ENCODE data around the gene PDGFC. TPM values are rescaled to one million over a fixed set of nuclear protein-coding genes. Genes with fewer than 3 reads are reported as not detected.

The PDGFC gene
- total RNA-seq, 2 donors from 2014 or later, result 3.9 to 8.3 TPM

GRCh38 chr4:156885374-156885773 lies 86.2 kb downstream of the PDGFC start:
- intact Hi-C loops (cut with DNase I), result no loop called here
- H3K27me3 ChIP-seq, result no peaks in the 10 kb centered on the region
- no peak overlapping the region for H3K9ac ChIP-seq (ENCODE audit: low read depth in 2 of 2, low read length in 2 of 2)
- H3K9me3 ChIP-seq, result no peaks in the 10 kb centered on the region
- no peaks in the 10 kb centered on the region for H3K36me3 ChIP-seq
- H3K4me1 ChIP-seq, result no peaks in the 10 kb centered on the region
- H3K4me3 ChIP-seq, result no peak overlapping the region
- no peak for TF ChIP-seq CTCF (IDR thresholded peaks at IDR 0.05)
- no peak overlapping the region for H3K27ac ChIP-seq
- no peak for DNase-seq

- TF ChIP-seq CTCF (IDR thresholded peaks at IDR 0.05), result no peak
- H3K4me3 ChIP-seq, result no peak overlapping the region
- intact Hi-C loops (cut with DNase I), result no loop called here
Measured at GRCh38 chr4:156884183-156884582, 87.4 kb downstream of the PDGFC start.

GRCh38 chr4:156875704-156876103 lies 95.9 kb downstream of the PDGFC start:
- intact Hi-C loops (cut with DNase I), result no loop called here
- Histone ChIP-seq H3K27ac (no peak overlapping the region), H3K27me3 (no peaks in the 10 kb centered on the region), H3K4me3 (no peak overlapping the region), H3K4me1 (no peaks in the 10 kb centered on the region), H3K9me3 (no peaks in the 10 kb centered on the region), H3K36me3 (no peaks in the 10 kb centered on the region), H3K9ac (ENCODE audit: low read depth in 2 of 2, low read length in 2 of 2) (no peak overlapping the region)
- no peak for TF ChIP-seq CTCF (IDR thresholded peaks at IDR 0.05)
- DNase-seq, result no peak

More at GRCh38 chr4:156884183-156884582, 87.4 kb downstream of the PDGFC start:
- H3K27me3 ChIP-seq, result no peaks in the 10 kb centered on the region
- DNase-seq, result no peak
- H3K4me1 ChIP-seq, result no peaks in the 10 kb centered on the region
- H3K9me3 ChIP-seq, result no peaks in the 10 kb centered on the region
- H3K36me3 ChIP-seq, result no peaks in the 10 kb centered on the region
- H3K27ac ChIP-seq, result no peak overlapping the region
- H3K9ac ChIP-seq (ENCODE audit: low read depth in 2 of 2, low read length in 2 of 2), result no peak overlapping the region

- no peaks in the 10 kb centered on the region for H3K4me1 ChIP-seq
- H3K27me3 ChIP-seq, result no peaks in the 10 kb centered on the region
- H3K9ac ChIP-seq (ENCODE audit: low read depth in 2 of 2, low read length in 2 of 2), result no peak overlapping the region
- no peak for TF ChIP-seq CTCF (IDR thresholded peaks at IDR 0.05)
- H3K9me3 ChIP-seq, result no peaks in the 10 kb centered on the region
- no peak overlapping the region for H3K4me3 ChIP-seq
- no peaks in the 10 kb centered on the region for H3K36me3 ChIP-seq
- intact Hi-C loops (cut with DNase I), result no loop called here
- no peak overlapping the region for H3K27ac ChIP-seq
- no peak for DNase-seq
Measured at GRCh38 chr4:156875055-156875454, 96.5 kb downstream of the PDGFC start.

- no peaks in the 10 kb centered on the region for H3K4me1 ChIP-seq
- H3K4me3 ChIP-seq, result no peak overlapping the region
- no peak for TF ChIP-seq CTCF (IDR thresholded peaks at IDR 0.05)
Measured at GRCh38 chr4:156873799-156874198, 97.8 kb downstream of the PDGFC start.

GRCh38 chr4:156870861-156871260 lies 100.7 kb downstream of the PDGFC start:
- no peak overlapping the region for H3K4me3 ChIP-seq
- H3K27me3 ChIP-seq, result no peaks in the 10 kb centered on the region
- no peaks in the 10 kb centered on the region for H3K36me3 ChIP-seq
- TF ChIP-seq CTCF (IDR thresholded peaks at IDR 0.05), result no peak
- H3K9me3 ChIP-seq, result no peaks in the 10 kb centered on the region
- H3K4me1 ChIP-seq, result no peaks in the 10 kb centered on the region
- intact Hi-C loops (cut with DNase I), result no loop called here
- no peak overlapping the region for H3K9ac ChIP-seq (ENCODE audit: low read depth in 2 of 2, low read length in 2 of 2)
- no peak overlapping the region for H3K27ac ChIP-seq
- no peak for DNase-seq

More at GRCh38 chr4:156873799-156874198, 97.8 kb downstream of the PDGFC start:
- no peak overlapping the region for H3K9ac ChIP-seq (ENCODE audit: low read depth in 2 of 2, low read length in 2 of 2)
- H3K27ac ChIP-seq, result no peak overlapping the region
- DNase-seq, result no peak
- no peaks in the 10 kb centered on the region for H3K36me3 ChIP-seq
- no peaks in the 10 kb centered on the region for H3K9me3 ChIP-seq
- H3K27me3 ChIP-seq, result no peaks in the 10 kb centered on the region
- intact Hi-C loops (cut with DNase I), result no loop called here

All from colonic mucosa (tissue), 4 donors.